ENCODE measurements around the gene MYO18B. TPM values are rescaled to one million over a fixed set of nuclear protein-coding genes. Genes with fewer than 3 reads are reported as not detected.

Gene MYO18B
- total and polyA plus RNA-seq, 2 donors (not counting 1 experiment from before 2014, with no cell fraction given), result 0.15 TPM; not detected in 1

DNA sequence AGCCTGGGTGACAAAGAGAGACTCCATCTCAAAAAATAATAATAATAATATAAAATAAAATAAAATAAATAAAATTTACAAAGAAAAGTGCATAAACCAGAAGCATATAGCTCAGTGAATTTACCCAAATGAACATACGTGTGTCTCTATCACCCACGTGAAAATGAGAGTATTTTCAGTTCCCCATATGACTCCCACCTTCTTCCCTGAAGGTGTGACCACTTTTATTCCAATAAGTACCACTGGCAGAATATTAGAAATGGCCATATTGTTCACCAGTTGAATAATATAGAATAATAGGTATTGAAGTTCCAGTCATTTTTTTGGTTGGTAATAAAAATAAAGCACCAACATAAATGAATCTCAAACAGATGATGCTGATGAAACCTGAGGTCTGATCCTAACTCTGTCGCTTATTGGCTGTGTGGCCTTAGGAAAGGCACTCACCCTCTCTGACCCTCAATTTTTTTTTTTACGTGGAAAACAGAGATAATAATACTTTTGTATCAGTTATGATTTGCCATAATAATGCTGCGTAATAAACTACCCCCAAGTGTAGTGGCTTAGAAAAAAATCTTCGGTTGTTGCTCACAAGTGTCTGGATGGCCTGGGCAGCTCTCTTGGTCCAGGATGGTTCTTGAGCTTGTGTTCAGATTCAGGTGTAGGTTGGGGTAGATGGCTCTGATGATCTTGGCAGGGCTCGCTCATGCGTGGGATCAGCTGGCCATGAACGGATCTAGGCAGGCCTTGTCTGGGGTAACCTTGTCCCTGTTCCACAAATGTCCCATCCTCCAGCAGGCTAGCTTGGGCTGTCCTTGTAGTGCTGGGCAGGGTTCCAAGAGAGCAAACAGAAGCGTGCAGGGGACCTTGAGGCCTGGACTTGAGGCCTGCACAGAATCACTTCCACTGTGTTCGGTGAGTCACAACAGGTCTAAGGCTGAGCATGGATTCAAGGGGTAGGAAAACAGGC, 88.1 kb downstream of the MYO18B start:
- H3K9me3 Mint-ChIP-seq (ENCODE audit: insufficient read depth), result no peaks in the 10 kb centered on the region
- Histone ChIP-seq H3K9me3 (ENCODE audit: control extremely low read depth in 1 of 3, control insufficient read depth in 2 of 3, insufficient read depth in 1 of 3, low read length in 2 of 3) (peaks cover 0 to 4% (median 0%) of the 10 kb centered on the region in 3 donors), H3K4me2 (replicated peaks; ENCODE audit: low read depth, low read length, poor library complexity, severe bottlenecking) (no peak overlapping the region), H3K9ac (ENCODE audit: low read length) (no peak overlapping the region), H3K36me3 (replicated peaks in 1 of 2; ENCODE audit: control extremely low read depth in 1 of 2, control insufficient read depth in 1 of 2, extremely low read depth in 1 of 2, insufficient read depth in 2 of 2, low read length in 1 of 2) (no peaks in the 10 kb centered on the region), H3K79me2 (ENCODE audit: control insufficient read depth, insufficient read depth, low read length) (no peaks in the 10 kb centered on the region), H3K4me1 (ENCODE audit: control insufficient read depth in 2 of 2, insufficient read depth in 2 of 2, low read length in 2 of 2) (no peaks in the 10 kb centered on the region), H3K27me3 (replicated peaks in 1 of 4; ENCODE audit: control extremely low read depth in 1 of 4, control insufficient read depth in 3 of 4, insufficient read depth in 4 of 4, low read length in 3 of 4) (no peaks in the 10 kb centered on the region), H2AFZ (ENCODE audit: insufficient read depth, low read depth, low read length, poor library complexity, severe bottlenecking) (no peak overlapping the region), H4K20me1 (ENCODE audit: control insufficient read depth, insufficient read depth, low read length, poor library complexity, severe bottlenecking) (no peaks in the 10 kb centered on the region), H3K4me3 (ENCODE audit: control extremely low read depth in 1 of 5, extremely low read depth in 1 of 5, insufficient read depth in 1 of 5, low read depth in 2 of 5, low read length in 4 of 5) (no peak overlapping the region), H3K27ac (ENCODE audit: low read length in 2 of 2) (no peak overlapping the region)
- H3K4me1 Mint-ChIP-seq, result no peaks in the 10 kb centered on the region
- H3K4me3 Mint-ChIP-seq, result no peak overlapping the region
- WGBS (ENCODE audit: insufficient coverage), result 93% methylated on average over 7 of the region's 11 CpGs
- intact Hi-C loops (cut with micrococcal nuclease), result no loop called here
- TF ChIP-seq, protein P1, sequence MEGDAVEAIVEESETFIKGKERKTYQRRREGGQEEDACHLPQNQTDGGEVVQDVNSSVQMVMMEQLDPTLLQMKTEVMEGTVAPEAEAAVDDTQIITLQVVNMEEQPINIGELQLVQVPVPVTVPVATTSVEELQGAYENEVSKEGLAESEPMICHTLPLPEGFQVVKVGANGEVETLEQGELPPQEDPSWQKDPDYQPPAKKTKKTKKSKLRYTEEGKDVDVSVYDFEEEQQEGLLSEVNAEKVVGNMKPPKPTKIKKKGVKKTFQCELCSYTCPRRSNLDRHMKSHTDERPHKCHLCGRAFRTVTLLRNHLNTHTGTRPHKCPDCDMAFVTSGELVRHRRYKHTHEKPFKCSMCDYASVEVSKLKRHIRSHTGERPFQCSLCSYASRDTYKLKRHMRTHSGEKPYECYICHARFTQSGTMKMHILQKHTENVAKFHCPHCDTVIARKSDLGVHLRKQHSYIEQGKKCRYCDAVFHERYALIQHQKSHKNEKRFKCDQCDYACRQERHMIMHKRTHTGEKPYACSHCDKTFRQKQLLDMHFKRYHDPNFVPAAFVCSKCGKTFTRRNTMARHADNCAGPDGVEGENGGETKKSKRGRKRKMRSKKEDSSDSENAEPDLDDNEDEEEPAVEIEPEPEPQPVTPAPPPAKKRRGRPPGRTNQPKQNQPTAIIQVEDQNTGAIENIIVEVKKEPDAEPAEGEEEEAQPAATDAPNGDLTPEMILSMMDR (IDR thresholded peaks at IDR 0.05), result no peak
- no peak for TF ChIP-seq EZH2 (IDR thresholded peaks at IDR 0.05; ENCODE audit: borderline replicate concordance, insufficient read depth, low read depth, low read length, poor library complexity, severe bottlenecking)
- no peak for DNase-seq
- no peak for ATAC-seq (ENCODE audit: low read depth)
- CTCF ChIA-PET, result no interaction called here
- no peak overlapping the region for H3K27ac Mint-ChIP-seq
- POLR2A ChIA-PET, result no interaction called here
- H3K27me3 Mint-ChIP-seq, result no peaks in the 10 kb centered on the region

DNA sequence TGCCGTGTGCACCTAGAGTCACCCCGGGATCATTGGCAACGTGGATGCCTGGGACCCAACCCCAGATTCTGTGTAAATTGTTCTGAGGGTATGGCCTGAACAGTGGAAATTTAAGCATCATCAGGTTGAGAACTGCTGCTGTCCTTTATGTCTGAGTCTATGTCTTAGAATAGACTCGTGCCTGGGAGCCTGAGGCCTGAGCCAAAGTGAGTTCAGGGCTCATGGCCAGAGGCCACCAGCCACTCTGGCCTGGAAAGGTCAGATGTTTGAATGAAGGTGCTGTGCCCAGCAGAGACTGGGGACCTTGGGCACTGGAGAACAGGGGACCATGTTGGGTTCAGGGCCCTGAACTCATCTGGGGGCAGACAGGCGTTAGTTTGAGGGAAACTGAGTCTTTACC, 91.1 kb downstream of the MYO18B start:
- Histone ChIP-seq H3K4me2 (replicated peaks; ENCODE audit: low read depth, low read length, poor library complexity, severe bottlenecking) (no peak overlapping the region), H3K9ac (ENCODE audit: low read length) (no peak overlapping the region), H3K79me2 (ENCODE audit: control insufficient read depth, insufficient read depth, low read length) (no peaks in the 10 kb centered on the region), H3K4me3 (ENCODE audit: control extremely low read depth in 1 of 5, extremely low read depth in 1 of 5, insufficient read depth in 1 of 5, low read depth in 2 of 5, low read length in 4 of 5) (no peak overlapping the region), H3K36me3 (replicated peaks in 1 of 2; ENCODE audit: control extremely low read depth in 1 of 2, control insufficient read depth in 1 of 2, extremely low read depth in 1 of 2, insufficient read depth in 2 of 2, low read length in 1 of 2) (no peaks in the 10 kb centered on the region), H3K27ac (ENCODE audit: low read length in 2 of 2) (no peak overlapping the region), H2AFZ (ENCODE audit: insufficient read depth, low read depth, low read length, poor library complexity, severe bottlenecking) (no peak overlapping the region), H4K20me1 (ENCODE audit: control insufficient read depth, insufficient read depth, low read length, poor library complexity, severe bottlenecking) (no peaks in the 10 kb centered on the region), H3K27me3 (replicated peaks in 1 of 4; ENCODE audit: control extremely low read depth in 1 of 4, control insufficient read depth in 3 of 4, insufficient read depth in 4 of 4, low read length in 3 of 4) (no peaks in the 10 kb centered on the region), H3K9me3 (ENCODE audit: control extremely low read depth in 1 of 3, control insufficient read depth in 2 of 3, insufficient read depth in 1 of 3, low read length in 2 of 3) (peaks cover 0 to 4% (median 0%) of the 10 kb centered on the region in 3 donors), H3K4me1 (ENCODE audit: control insufficient read depth in 2 of 2, insufficient read depth in 2 of 2, low read length in 2 of 2) (no peaks in the 10 kb centered on the region)
- H3K9me3 Mint-ChIP-seq (ENCODE audit: insufficient read depth), result no peaks in the 10 kb centered on the region
- 89% methylated on average over 5 of the region's 5 CpGs for WGBS (ENCODE audit: insufficient coverage)
- H3K4me3 Mint-ChIP-seq, result no peak overlapping the region
- no peaks in the 10 kb centered on the region for H3K4me1 Mint-ChIP-seq
- peaks cover 10% of the 10 kb centered on the region for H3K27me3 Mint-ChIP-seq
- ChIA-PET POLR2A (no interaction called here), CTCF (no interaction called here)
- DNase-seq, result no peak
- intact Hi-C loops (cut with micrococcal nuclease), result no loop called here
- TF ChIP-seq, protein P1 (IDR thresholded peaks at IDR 0.05), result no peak
- TF ChIP-seq EZH2 (IDR thresholded peaks at IDR 0.05; ENCODE audit: borderline replicate concordance, insufficient read depth, low read depth, low read length, poor library complexity, severe bottlenecking), result no peak
- ATAC-seq (ENCODE audit: low read depth), result no peak
- no peak overlapping the region for H3K27ac Mint-ChIP-seq
